GM23338 (cell line): ENCODE results near the gene ANKH. TPM values are rescaled to one million over a fixed set of nuclear protein-coding genes. Genes with fewer than 3 reads are reported as not detected.
A peak's percentile ranks its signal among the peaks of the same experiment; 100 is the strongest.

ENCODE experiments used
- ATAC-seq: fragments of 200-7000 bp; cut with Tn5 transposase; 3 replicates; pipeline ENCODE4 v1.9.1; 2020
- DNase-seq: peaks from one replicate; pipeline ENCODE4 v3.0.0-alpha.2; 2015; ENCODE audit warnings: low spot score
- H2AFZ ChIP-seq: fragments of 200-600 bp; sonication (generic); 2 replicates; pipeline ENCODE4 v1.8.0; 2016; ENCODE audit warnings: antibody characterized with exemption, mild to moderate bottlenecking, moderate library complexity
- H3F3A ChIP-seq: fragments of 200-600 bp; sonication (generic); replicated peaks from 2 replicates; pipeline ENCODE4 v1.8.0; 2017; ENCODE audit warnings: antibody characterized with exemption, mixed run types, low read depth
- H3K27ac ChIP-seq: fragments of 200-600 bp; sonication (generic); 2 replicates; pipeline ENCODE4 v1.6.1; 2016; ENCODE audit warnings: low read depth
- H3K27me3 ChIP-seq: fragments of 200-600 bp; sonication (generic); 2 replicates; pipeline ENCODE4 v1.8.0; 2016; ENCODE audit warnings: mild to moderate bottlenecking, mixed run types, moderate library complexity; ENCODE audit not compliant: insufficient read depth
- H3K36me3 ChIP-seq: fragments of 200-600 bp; sonication (generic); 2 replicates; pipeline ENCODE4 v1.8.0; 2016; ENCODE audit warnings: mild to moderate bottlenecking; ENCODE audit not compliant: insufficient read depth
- H3K4me1 ChIP-seq: fragments of 200-600 bp; sonication (generic); 2 replicates; pipeline ENCODE4 v1.8.0; 2016; ENCODE audit warnings: mild to moderate bottlenecking, moderate library complexity; ENCODE audit not compliant: insufficient read depth
- H3K4me2 ChIP-seq: fragments of 200-600 bp; sonication (generic); 2 replicates; pipeline ENCODE4 v1.7.1; 2017; ENCODE audit warnings: mixed run types
- H3K4me3 ChIP-seq: fragments of 200-600 bp; sonication (generic); 2 replicates; pipeline ENCODE4 v1.6.1; 2016; ENCODE audit warnings: mixed run types
- H3K79me2 ChIP-seq: fragments of 200-600 bp; sonication (generic); replicated peaks from 2 replicates; pipeline ENCODE4 v1.8.0; 2017; ENCODE audit warnings: mild to moderate bottlenecking; ENCODE audit not compliant: insufficient read depth
- H3K9me2 ChIP-seq: fragments of 200-600 bp; sonication (generic); 2 replicates; pipeline ENCODE4 v1.8.0; 2017; ENCODE audit not compliant: insufficient read depth
- H4K20me1 ChIP-seq: fragments of 200-600 bp; sonication (generic); replicated peaks from 2 replicates; pipeline ENCODE4 v1.8.0; 2017; ENCODE audit warnings: mild to moderate bottlenecking; ENCODE audit not compliant: insufficient read depth
- H3K27ac Mint-ChIP-seq: 2 replicates; pipeline ENCODE4 v1.8.0; 2020; ENCODE audit warnings: inconsistent platforms, mild to moderate bottlenecking, moderate library complexity, mixed read lengths
- H3K27me3 Mint-ChIP-seq: 3 replicates; pipeline ENCODE4 v1.8.0; 2022; ENCODE audit warnings: low read depth, mild to moderate bottlenecking, moderate library complexity, mixed read lengths, inconsistent platforms; ENCODE audit not compliant: insufficient read depth, poor library complexity
- H3K36me3 Mint-ChIP-seq: 3 replicates; pipeline ENCODE4 v1.8.0; 2021; ENCODE audit warnings: low read depth, mild to moderate bottlenecking, inconsistent platforms, moderate library complexity, mixed read lengths
- H3K4me1 Mint-ChIP-seq: 3 replicates; pipeline ENCODE4 v1.8.0; 2020; ENCODE audit warnings: mild to moderate bottlenecking, inconsistent platforms, mixed read lengths
- H3K4me3 Mint-ChIP-seq: 3 replicates; pipeline ENCODE4 v1.8.0; 2021; ENCODE audit warnings: moderate library complexity, mild to moderate bottlenecking, inconsistent platforms, mixed read lengths
- H3K9me3 Mint-ChIP-seq: 3 replicates; pipeline ENCODE4 v1.8.0; 2020; ENCODE audit warnings: moderate library complexity, mild to moderate bottlenecking, inconsistent platforms, mixed read lengths
- CTCF ChIP-seq, 2 experiments: fragments of 200-600 bp in 1 of 2; sonication (generic) in 1 of 2; conservative IDR thresholded peaks; 2 replicates each; pipeline versions ENCODE4 v1.5.1 to v1.6.1; 2016 to 2017; ENCODE audit warnings: antibody characterized with exemption in 2 of 2, low read depth in 2 of 2, mild to moderate bottlenecking in 2 of 2, moderate library complexity in 1 of 2
- ETS1 ChIP-seq: IDR thresholded peaks from 2 replicates; pipeline ENCODE4 v1.6.1; 2016; ENCODE audit warnings: antibody characterized with exemption
- EZH2phosphoT487 ChIP-seq: fragments of 200-600 bp; sonication (generic); IDR thresholded peaks from one replicate; pipeline ENCODE4 v1.8.1; 2018; ENCODE audit warnings: antibody characterized with exemption; ENCODE audit not compliant: unreplicated experiment
- NANOG ChIP-seq: IDR thresholded peaks from 2 replicates; pipeline ENCODE4 v1.6.1; 2016; ENCODE audit warnings: antibody characterized with exemption, borderline replicate concordance
- POLR2AphosphoS5 ChIP-seq: IDR thresholded peaks from 2 replicates; pipeline ENCODE4 v1.6.1; 2016; ENCODE audit warnings: antibody characterized with exemption, low read depth
- REST ChIP-seq: IDR thresholded peaks from one replicate; pipeline ENCODE4 v1.6.1; 2018; ENCODE audit warnings: antibody characterized with exemption; ENCODE audit not compliant: unreplicated experiment
- STAT1 ChIP-seq: IDR thresholded peaks from one replicate; pipeline ENCODE4 v1.6.1; 2016; ENCODE audit warnings: antibody characterized with exemption; ENCODE audit not compliant: unreplicated experiment
- polyA plus RNA-seq: library from polyadenylated mRNA; unstranded; fragments of >200 nt; fragmentation: Nextera tagmentation; extraction: Ambion mirVana; gene quantifications from 2 replicates; pipeline ENCODE4 v1.2.1, GENCODE V29; 2016
- total RNA-seq: library from RNA; depleted of rRNA; stranded (reverse); fragments of >200 nt; shearing (Covaris generic); gene quantifications from 2 replicates; pipeline ENCODE4 v1.2.3, GENCODE V29; 2014

Gene ANKH
- total and polyA plus RNA-seq, 2 experiments from 2014 or later, result 5.0 to 6.1 TPM

- Histone ChIP-seq H2AFZ (no peak overlapping the region), H3F3A (no peaks in the 10 kb centered on the region), H3K79me2 (no peaks in the 10 kb centered on the region; the same call in none of the 2 replicates), H3K27ac (no peak overlapping the region), H3K4me2 (peak overlapping the region; percentile 90), H3K4me1 (peaks cover 12% of the 10 kb centered on the region; the same call in 1 of the 2 replicates), H3K36me3 (no peaks in the 10 kb centered on the region), H3K27me3 (peaks cover 48% of the 10 kb centered on the region), H3K9me2 (no peaks in the 10 kb centered on the region), H4K20me1 (peaks cover 7% of the 10 kb centered on the region; the same call in 1 of the 2 replicates), H3K4me3 (peak overlapping the region; percentile 57; the same call in 1 of the 2 replicates)
- peak overlapping the region; percentile 80 for H3K4me3 Mint-ChIP-seq
- DNase-seq (no peak), ATAC-seq (no peak)
- H3K36me3 Mint-ChIP-seq, result no peaks in the 10 kb centered on the region
- H3K4me1 Mint-ChIP-seq, result peaks cover 13% of the 10 kb centered on the region
- H3K27me3 Mint-ChIP-seq, result peaks cover 27% of the 10 kb centered on the region
- H3K27ac Mint-ChIP-seq, result no peak overlapping the region
- no peaks in the 10 kb centered on the region for H3K9me3 Mint-ChIP-seq
- TF ChIP-seq STAT1 (no peak), ETS1 (no peak), NANOG (no peak), REST (no peak)
Observed at GRCh38 chr5:14869668-14870164, 1.9 kb downstream of the ANKH start.

DNA sequence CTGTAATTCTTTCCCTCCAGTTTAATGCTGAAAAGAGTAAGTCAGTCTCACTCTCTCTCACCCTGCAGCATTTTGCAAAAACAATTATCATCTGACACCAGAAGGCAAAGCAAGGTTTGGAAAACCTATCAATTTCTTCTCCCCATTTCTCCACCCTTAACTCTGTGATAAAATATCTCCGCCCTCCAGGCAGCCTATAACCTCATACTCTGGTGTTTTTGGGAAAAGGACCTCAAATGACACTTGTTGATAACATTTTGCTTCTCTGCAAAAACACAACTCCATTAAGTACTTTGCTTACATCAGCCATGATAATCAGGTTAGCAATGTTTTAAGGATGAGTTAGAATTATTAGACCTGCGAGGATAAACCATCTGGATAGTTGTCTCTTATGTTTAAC, 2.3 kb downstream of the ANKH start:
- H3K9me2 ChIP-seq, result no peaks in the 10 kb centered on the region
- no peaks in the 10 kb centered on the region for H3F3A ChIP-seq
- no peak overlapping the region for H3K27ac ChIP-seq
- H3K4me1 Mint-ChIP-seq, result peaks cover 14% of the 10 kb centered on the region
- H3K4me3 ChIP-seq, result no peak overlapping the region
- H3K79me2 ChIP-seq, result no peaks in the 10 kb centered on the region; the same call in none of the 2 replicates
- no peak overlapping the region for H2AFZ ChIP-seq
- peaks cover 27% of the 10 kb centered on the region for H3K27me3 Mint-ChIP-seq
- no peaks in the 10 kb centered on the region for H3K36me3 ChIP-seq
- DNase-seq, result no peak
- H3K9me3 Mint-ChIP-seq, result no peaks in the 10 kb centered on the region
- no peak for ATAC-seq
- H3K4me3 Mint-ChIP-seq, result no peak overlapping the region
- peaks cover 7% of the 10 kb centered on the region; the same call in 1 of the 2 replicates for H4K20me1 ChIP-seq
- H3K4me1 ChIP-seq, result peaks cover 12% of the 10 kb centered on the region; the same call in 1 of the 2 replicates
- peaks cover 47% of the 10 kb centered on the region for H3K27me3 ChIP-seq
- no peak overlapping the region; the same call in 1 of the 2 replicates for H3K4me2 ChIP-seq
- TF ChIP-seq REST (no peak), CTCF (conservative IDR thresholded peaks at IDR 0.05; ENCODE audit: low read depth in 2 of 2) (no peak), POLR2AphosphoS5 (no peak), EZH2phosphoT487 (no peak)
- no peak overlapping the region for H3K27ac Mint-ChIP-seq
- no peaks in the 10 kb centered on the region for H3K36me3 Mint-ChIP-seq
